Activated CD8-positive, alpha-beta memory T cell treated with anti-CD3 and anti-CD28 coated beads for 4 hours (primary cell): ENCODE data around the gene SAA4.
"Not testable (repeated sequence)": the region's sequence is repeated elsewhere in the genome, so short reads cannot be mapped to it uniquely, and the experiment has no call there.

Source experiments
- DNase-seq, 2 donors: peaks; one replicate each; pipeline ENCODE4 v3.0.0-alpha.2; 2020; ENCODE audit warnings: low read depth in 2 of 2

SAA4 gene

GRCh38 chr11:18236664-18237356 lies at the start of gene SAA4:
TSS of gene SAA4 (minus strand) at chr11:18236802. CDS start at chr11:18235926, 876 bp downstream.
- DNase-seq = no peak

- DNase-seq = no peak
Measured at GRCh38 chr11:18285841-18286240, 49.2 kb upstream of the SAA4 start.

- no peak for DNase-seq
Measured at GRCh38 chr11:18282626-18283025, 46.0 kb upstream of the SAA4 start.

- no peak for DNase-seq
Measured at GRCh38 chr11:18280438-18281045, 43.9 kb upstream of the SAA4 start.

- DNase-seq = no peak
Measured at GRCh38 chr11:18277565-18278271, 41.1 kb upstream of the SAA4 start.

- no peak for DNase-seq
Measured at GRCh38 chr11:18271206-18271605, 34.6 kb upstream of the SAA4 start.

- no peak for DNase-seq
Measured at GRCh38 chr11:18270102-18270501, 33.5 kb upstream of the SAA4 start.

GRCh38 chr11:18269252-18269651 lies 32.6 kb upstream of the SAA4 start:
- DNase-seq = not testable (repeated sequence)

GRCh38 chr11:18267335-18268133 lies 30.9 kb upstream of the SAA4 start:
- not testable (repeated sequence) for DNase-seq

- no peak for DNase-seq
Measured at GRCh38 chr11:18265949-18266348, 29.3 kb upstream of the SAA4 start, which contains the start of gene SAA1. TSS of gene SAA1 (plus strand) at chr11:18266264. CDS start at chr11:18266888, 624 bp downstream.

- no peak for DNase-seq
Measured at GRCh38 chr11:18264677-18265555, 28.3 kb upstream of the SAA4 start.

- DNase-seq = no peak
Measured at GRCh38 chr11:18264035-18264434, 27.4 kb upstream of the SAA4 start.

GRCh38 chr11:18262681-18263350 lies 26.2 kb upstream of the SAA4 start:
- not testable (repeated sequence) for DNase-seq

- DNase-seq = no peak
Measured at GRCh38 chr11:18261721-18262120, 25.1 kb upstream of the SAA4 start.

GRCh38 chr11:18259259-18259658 lies 22.7 kb upstream of the SAA4 start:
- DNase-seq = no peak

- no peak for DNase-seq
Measured at GRCh38 chr11:18254781-18255361, 18.3 kb upstream of the SAA4 start.

- no peak for DNase-seq
Measured at GRCh38 chr11:18253778-18254338, 17.3 kb upstream of the SAA4 start.

- DNase-seq = no peak
Measured at GRCh38 chr11:18253233-18253632, 16.6 kb upstream of the SAA4 start.

GRCh38 chr11:18248561-18248960 lies 12.0 kb upstream of the SAA4 start, which contains the start of gene SAA2:
TSS of gene SAA2 (minus strand) at chr11:18248668. CDS start at chr11:18248011, 657 bp downstream.
- no peak for DNase-seq

GRCh38 chr11:18247191-18247581 lies 10.6 kb upstream of the SAA4 start:
- DNase-seq = not testable (repeated sequence)
